BE2C (cell line): ENCODE results near the gene DAAM1.

Experiments used
- DNase-seq: peaks from one replicate; pipeline ENCODE4 v3.0.0-alpha.2; 2020
- H3K27me3 ChIP-seq: fragments of 250-450 bp; sonication (Bioruptor Pico); 2 replicates; pipeline ENCODE4 v1.5.1; 2020; ENCODE audit warnings: mild to moderate bottlenecking
- H3K36me3 ChIP-seq: fragments of 250-450 bp; sonication (Bioruptor Pico); 2 replicates; pipeline ENCODE4 v1.5.1; 2020; ENCODE audit warnings: mild to moderate bottlenecking
- H3K4me1 ChIP-seq: fragments of 250-450 bp; sonication (Bioruptor Pico); 2 replicates; pipeline ENCODE4 v1.5.1; 2020
- H3K4me3 ChIP-seq: 2 replicates; pipeline ENCODE4 v1.5.1; 2011; ENCODE audit warnings: low read depth, low read length
- H3K9me3 ChIP-seq: fragments of 250-450 bp; sonication (Bioruptor Pico); 2 replicates; pipeline ENCODE4 v1.5.1; 2020
- TF ChIP-seq, protein P1 (sequence below): IDR thresholded peaks from 2 replicates; pipeline ENCODE4 v1.5.1; 2012; ENCODE audit warnings: mild to moderate bottlenecking, low read depth, low read length

Gene DAAM1

GRCh38 chr14:59343585-59343984, 155.1 kb downstream of the DAAM1 start:
- DNase-seq: peak; percentile 10
- H3K4me3 ChIP-seq: no peak overlapping the region
- no peaks in the 10 kb centered on the region for H3K27me3 ChIP-seq
- H3K9me3 ChIP-seq: no peaks in the 10 kb centered on the region
- no peaks in the 10 kb centered on the region for H3K36me3 ChIP-seq
- peaks cover 3% of the 10 kb centered on the region; the same call in 1 of the 2 replicates for H3K4me1 ChIP-seq
- TF ChIP-seq, protein P1, sequence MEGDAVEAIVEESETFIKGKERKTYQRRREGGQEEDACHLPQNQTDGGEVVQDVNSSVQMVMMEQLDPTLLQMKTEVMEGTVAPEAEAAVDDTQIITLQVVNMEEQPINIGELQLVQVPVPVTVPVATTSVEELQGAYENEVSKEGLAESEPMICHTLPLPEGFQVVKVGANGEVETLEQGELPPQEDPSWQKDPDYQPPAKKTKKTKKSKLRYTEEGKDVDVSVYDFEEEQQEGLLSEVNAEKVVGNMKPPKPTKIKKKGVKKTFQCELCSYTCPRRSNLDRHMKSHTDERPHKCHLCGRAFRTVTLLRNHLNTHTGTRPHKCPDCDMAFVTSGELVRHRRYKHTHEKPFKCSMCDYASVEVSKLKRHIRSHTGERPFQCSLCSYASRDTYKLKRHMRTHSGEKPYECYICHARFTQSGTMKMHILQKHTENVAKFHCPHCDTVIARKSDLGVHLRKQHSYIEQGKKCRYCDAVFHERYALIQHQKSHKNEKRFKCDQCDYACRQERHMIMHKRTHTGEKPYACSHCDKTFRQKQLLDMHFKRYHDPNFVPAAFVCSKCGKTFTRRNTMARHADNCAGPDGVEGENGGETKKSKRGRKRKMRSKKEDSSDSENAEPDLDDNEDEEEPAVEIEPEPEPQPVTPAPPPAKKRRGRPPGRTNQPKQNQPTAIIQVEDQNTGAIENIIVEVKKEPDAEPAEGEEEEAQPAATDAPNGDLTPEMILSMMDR: no peak

DNA sequence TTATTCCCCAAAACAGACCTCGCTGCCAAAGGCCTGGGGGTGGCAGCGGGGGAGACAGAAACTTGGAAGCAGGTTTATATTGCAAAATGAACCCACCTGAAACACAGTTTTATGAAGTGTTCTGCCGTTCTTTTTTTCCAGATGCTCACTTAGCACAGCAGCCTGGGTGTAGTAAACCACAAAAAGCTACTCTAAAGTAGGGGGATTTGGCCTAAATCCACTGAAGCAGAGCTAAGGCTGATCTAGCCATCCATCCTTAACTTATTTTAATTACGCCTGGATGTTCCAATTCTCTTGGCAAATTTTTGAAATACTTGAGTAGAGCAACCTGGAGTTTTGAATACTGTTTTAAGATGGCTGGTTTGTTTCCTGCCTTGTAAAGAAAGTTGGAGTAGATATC, 155.5 kb downstream of the DAAM1 start:
- peaks cover 3% of the 10 kb centered on the region; the same call in 1 of the 2 replicates for H3K4me1 ChIP-seq
- H3K9me3 ChIP-seq: no peaks in the 10 kb centered on the region
- H3K36me3 ChIP-seq: no peaks in the 10 kb centered on the region
- no peaks in the 10 kb centered on the region for H3K27me3 ChIP-seq
- DNase-seq: no peak
- H3K4me3 ChIP-seq: no peak overlapping the region
- TF ChIP-seq, protein P1: no peak

- Histone ChIP-seq H3K27me3 (no peaks in the 10 kb centered on the region), H3K36me3 (no peaks in the 10 kb centered on the region), H3K4me1 (peaks cover 3% of the 10 kb centered on the region; the same call in 1 of the 2 replicates), H3K4me3 (no peak overlapping the region), H3K9me3 (no peaks in the 10 kb centered on the region)
- no peak for DNase-seq
- TF ChIP-seq, protein P1: no peak
Observed at GRCh38 chr14:59344691-59345455, 156.4 kb downstream of the DAAM1 start.

- TF ChIP-seq, protein P1: no peak
- Histone ChIP-seq H3K4me1 (peaks cover 3% of the 10 kb centered on the region; the same call in 1 of the 2 replicates), H3K9me3 (no peaks in the 10 kb centered on the region), H3K36me3 (no peaks in the 10 kb centered on the region), H3K4me3 (no peak overlapping the region), H3K27me3 (no peaks in the 10 kb centered on the region)
- no peak for DNase-seq
Observed at GRCh38 chr14:59346329-59346728, 157.9 kb downstream of the DAAM1 start.

GRCh38 chr14:59346796-59347510, 158.5 kb downstream of the DAAM1 start:
- Histone ChIP-seq H3K9me3 (no peaks in the 10 kb centered on the region), H3K4me1 (peaks cover 3% of the 10 kb centered on the region; the same call in 1 of the 2 replicates), H3K27me3 (no peaks in the 10 kb centered on the region), H3K36me3 (no peaks in the 10 kb centered on the region), H3K4me3 (no peak overlapping the region)
- TF ChIP-seq, protein P1: no peak
- DNase-seq: no peak

DNA sequence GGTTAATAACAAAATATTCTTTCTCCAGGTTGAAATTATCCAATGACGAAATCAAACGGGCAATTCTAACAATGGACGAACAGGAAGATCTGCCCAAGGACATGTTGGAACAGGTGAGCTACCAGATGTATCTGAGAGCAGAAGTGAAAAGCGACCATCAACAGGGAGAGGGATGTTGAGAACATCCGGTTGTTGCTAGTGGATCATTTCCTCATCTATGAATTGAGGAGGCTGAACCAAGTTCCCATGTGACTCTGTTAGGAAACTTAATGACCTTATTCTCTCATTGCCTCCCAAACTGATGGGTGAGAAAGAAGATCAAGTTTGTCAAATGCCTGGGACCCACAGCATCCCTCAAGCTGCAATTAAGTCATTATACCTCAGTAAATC, 159.0 kb downstream of the DAAM1 start:
- peaks cover 3% of the 10 kb centered on the region; the same call in 1 of the 2 replicates for H3K4me1 ChIP-seq
- H3K9me3 ChIP-seq: no peaks in the 10 kb centered on the region
- no peaks in the 10 kb centered on the region for H3K27me3 ChIP-seq
- H3K36me3 ChIP-seq: no peaks in the 10 kb centered on the region
- TF ChIP-seq, protein P1: no peak
- DNase-seq: no peak
- H3K4me3 ChIP-seq: no peak overlapping the region
